Neutrophil (primary cell): ENCODE measurements around the gene METTL4.

ENCODE experiments used
- H3K27ac ChIP-seq: fragments of 200-600 bp; sonication (generic); 2 replicates; pipeline ENCODE4 v1.5.1; 2016; ENCODE audit warnings: mild to moderate bottlenecking, moderate library complexity
- H3K27me3 ChIP-seq: fragments of 200-600 bp; sonication (generic); 2 replicates; pipeline ENCODE4 v1.6.0; 2016; ENCODE audit warnings: mild to moderate bottlenecking
- H3K36me3 ChIP-seq: fragments of 200-600 bp; sonication (generic); 2 replicates; pipeline ENCODE4 v1.5.1; 2017
- H3K4me1 ChIP-seq, 2 experiments: fragments of 200-600 bp in 1 of 2; sonication (generic) in 1 of 2; 1 replicate in 1 of 2; 2 replicates in 1 of 2; pipeline versions ENCODE4 v1.5.1 to v1.6.1; 2013 to 2016; ENCODE audit warnings: low read depth in 1 of 2, low read length in 1 of 2, mild to moderate bottlenecking in 1 of 2, moderate library complexity in 1 of 2; ENCODE audit not compliant: control insufficient read depth in 1 of 2, insufficient read depth in 1 of 2
- H3K4me3 ChIP-seq, 2 experiments: fragments of 200-600 bp in 1 of 2; sonication (generic) in 1 of 2; 1 replicate in 1 of 2; 2 replicates in 1 of 2; pipeline ENCODE4 v1.5.1; 2013 to 2016; ENCODE audit warnings: low read depth in 1 of 2, low read length in 1 of 2, mild to moderate bottlenecking in 1 of 2, moderate library complexity in 1 of 2
- H3K9me3 ChIP-seq: fragments of 200-600 bp; sonication (generic); 2 replicates; pipeline ENCODE4 v1.5.1; 2016
- CTCF ChIP-seq: fragments of 200-600 bp; sonication (generic); IDR thresholded peaks from 2 replicates; pipeline ENCODE4 v1.5.1; 2016; ENCODE audit warnings: antibody characterized with exemption

The METTL4 gene

GRCh38 chr18:2540575-2540974 is 30.7 kb downstream of the METTL4 start:
- Histone ChIP-seq H3K27me3 (no peaks in the 10 kb centered on the region), H3K27ac (no peak overlapping the region)
- TF ChIP-seq CTCF, result no peak

GRCh38 chr18:2538844-2539243 is 32.5 kb downstream of the METTL4 start:
- Histone ChIP-seq H3K4me1 (no peaks in the 10 kb centered on the region), H3K36me3 (peaks cover 9% of the 10 kb centered on the region), H3K9me3 (no peaks in the 10 kb centered on the region), H3K27me3 (no peaks in the 10 kb centered on the region), H3K27ac (no peak overlapping the region), H3K4me3 (no peak overlapping the region)
- TF ChIP-seq CTCF, result no peak

More at GRCh38 chr18:2540575-2540974, 30.7 kb downstream of the METTL4 start:
- H3K4me1 ChIP-seq, result no peaks in the 10 kb centered on the region
- H3K4me3 ChIP-seq, result no peak overlapping the region
- H3K9me3 ChIP-seq, result no peaks in the 10 kb centered on the region
- H3K36me3 ChIP-seq, result peaks cover 17% of the 10 kb centered on the region

- Histone ChIP-seq H3K36me3 (peaks cover 7% of the 10 kb centered on the region), H3K27ac (no peak overlapping the region), H3K4me3 (no peak overlapping the region), H3K27me3 (no peaks in the 10 kb centered on the region), H3K4me1 (no peaks in the 10 kb centered on the region), H3K9me3 (no peaks in the 10 kb centered on the region)
- no peak for TF ChIP-seq CTCF
Measured at GRCh38 chr18:2538236-2538635, 33.1 kb downstream of the METTL4 start.

GRCh38 chr18:2537296-2537695 is 34.0 kb downstream of the METTL4 start:
- no peak overlapping the region for H3K4me3 ChIP-seq
- H3K27me3 ChIP-seq, result no peaks in the 10 kb centered on the region
- TF ChIP-seq CTCF, result no peak
- no peaks in the 10 kb centered on the region for H3K9me3 ChIP-seq
- H3K27ac ChIP-seq, result no peak overlapping the region
- peaks cover 0 to 4% of the 10 kb centered on the region in 2 experiments for H3K4me1 ChIP-seq
- peaks cover 7% of the 10 kb centered on the region for H3K36me3 ChIP-seq

GRCh38 chr18:2536493-2536892 is 34.8 kb downstream of the METTL4 start:
- H3K4me3 ChIP-seq, result no peak overlapping the region
- H3K27ac ChIP-seq, result no peak overlapping the region
- H3K9me3 ChIP-seq, result no peaks in the 10 kb centered on the region
- peaks cover 7% of the 10 kb centered on the region for H3K36me3 ChIP-seq
- no peaks in the 10 kb centered on the region for H3K27me3 ChIP-seq
- no peak for TF ChIP-seq CTCF
- H3K4me1 ChIP-seq, result peaks cover 0 to 4% of the 10 kb centered on the region in 2 experiments

GRCh38 chr18:2536063-2536462 is 35.2 kb downstream of the METTL4 start:
- no peaks in the 10 kb centered on the region for H3K27me3 ChIP-seq
- H3K36me3 ChIP-seq, result peaks cover 7% of the 10 kb centered on the region
- no peaks in the 10 kb centered on the region for H3K9me3 ChIP-seq
- H3K4me3 ChIP-seq, result no peak overlapping the region
- H3K4me1 ChIP-seq, result peaks cover 0 to 4% of the 10 kb centered on the region in 2 experiments
- no peak overlapping the region for H3K27ac ChIP-seq
- TF ChIP-seq CTCF, result no peak
